GM12878 (cell line): Measurements from ENCODE around the gene SLFN11.

Source experiments
- CHD2 ChIP-seq: IDR thresholded peaks from 2 replicates; pipeline ENCODE4 v1.6.1; 2011; ENCODE audit warnings: low read depth, low read length, improper control_type of control experiment, borderline replicate concordance
- CTCF ChIP-seq, 3 experiments: IDR thresholded peaks in 2 of 3; conservative IDR thresholded peaks in 1 of 3; 2 replicates each; pipeline ENCODE4 v1.5.1; 2011; ENCODE audit warnings: low read depth in 3 of 3, low read length in 3 of 3, mild to moderate bottlenecking in 3 of 3, control low read depth in 2 of 3, moderate library complexity in 2 of 3, inconsistent platforms in 1 of 3, mixed read lengths in 1 of 3; ENCODE audit not compliant: control insufficient read depth in 2 of 3, insufficient read depth in 1 of 3; ENCODE audit errors: extremely low read depth in 1 of 3
- E4F1 ChIP-seq: fragments of 450-650 bp; IDR thresholded peaks from 2 replicates; pipeline ENCODE4 v1.6.1; 2018; ENCODE audit warnings: borderline replicate concordance, mild to moderate bottlenecking; ENCODE audit not compliant: partially characterized antibody
- EZH2 ChIP-seq: IDR thresholded peaks from 2 replicates; pipeline ENCODE4 v1.6.1; 2012; ENCODE audit warnings: low read depth, mild to moderate bottlenecking, control low read depth, inconsistent platforms, low read length, borderline replicate concordance; ENCODE audit not compliant: control insufficient read depth
- JUNB ChIP-seq: IDR thresholded peaks from 2 replicates; pipeline ENCODE4 v1.6.1; 2016; ENCODE audit warnings: antibody characterized with exemption, mild to moderate bottlenecking
- MYC ChIP-seq: IDR thresholded peaks from 2 replicates; pipeline ENCODE4 v1.6.1; 2011; ENCODE audit warnings: mild to moderate bottlenecking, low read length, moderate library complexity, inconsistent platforms; ENCODE audit not compliant: insufficient read depth, insufficient replicate concordance, insufficient read length, severe bottlenecking
- PKNOX1 ChIP-seq: fragments of 450-650 bp; IDR thresholded peaks from 2 replicates; pipeline ENCODE4 v1.6.1; 2016; ENCODE audit warnings: mild to moderate bottlenecking
- SP1 ChIP-seq: IDR thresholded peaks from one replicate; pipeline ENCODE4 v1.6.1; 2011; ENCODE audit warnings: low read depth, low read length

- TF ChIP-seq PKNOX1 (no peak), EZH2 (no peak), JUNB (no peak), CHD2 (no peak), SP1 (no peak), CTCF (IDR thresholded peaks at IDR 0.05 in 2 of 3, conservative IDR thresholded peaks at IDR 0.05 in 1 of 3; ENCODE audit: control insufficient read depth in 2 of 3, extremely low read depth in 1 of 3, insufficient read depth in 1 of 3, low read depth in 3 of 3, low read length in 3 of 3) (no peak), MYC (no peak), E4F1 (no peak)
Measured at GRCh38 chr17:35322749-35323148, 50.7 kb downstream of the SLFN11 start.
